Adrenal gland (tissue), 12 donors: ENCODE results near the gene MOB3B. TPM values are rescaled to one million over a fixed set of nuclear protein-coding genes. Genes with fewer than 3 reads are reported as not detected.
"Not testable (repeated sequence)": the region's sequence is repeated elsewhere in the genome, so short reads cannot be mapped to it uniquely, and the experiment has no call there.

Source experiments
- DNase-seq, 7 donors: peaks; one replicate each; pipeline ENCODE4 v3.0.0-alpha.2; 2019 to 2020
- H3K27ac ChIP-seq, 5 donors: fragments of 200-600 bp; sonication (generic) in 4 of 5; 1 replicate in 3 of 5; 2 replicates in 2 of 5; pipeline versions ENCODE4 v1.5.1 to v1.8.0; 2016 to 2020; ENCODE audit warnings: mild to moderate bottlenecking in 1 of 5
- H3K27me3 ChIP-seq: fragments of 200-600 bp; 2 replicates; pipeline ENCODE4 v1.8.0; 2021
- H3K36me3 ChIP-seq, 2 donors: fragments of 200-600 bp; replicated peaks in 1 of 2; 1 replicate in 1 of 2; 2 replicates in 1 of 2; pipeline versions ENCODE4 v1.5.1 to v1.8.0; 2018 to 2022
- H3K4me1 ChIP-seq, 2 donors: fragments of 200-600 bp; replicated peaks in 1 of 2; 1 replicate in 1 of 2; 2 replicates in 1 of 2; pipeline versions ENCODE4 v1.5.1 to v1.8.0; 2018 to 2021
- H3K4me3 ChIP-seq, 4 donors: fragments of 200-600 bp; sonication (generic) in 3 of 4; one replicate each; pipeline ENCODE4 v1.5.1; 2016 to 2018
- H3K9me3 ChIP-seq, 3 donors: fragments of 200-600 bp; sonication (generic) in 1 of 3; replicated peaks in 1 of 3; 1 replicate in 2 of 3; 2 replicates in 1 of 3; pipeline versions ENCODE4 v1.5.1 to v1.8.0; 2016 to 2021
- CTCF ChIP-seq, 6 experiments: fragments of 450-650 bp in 4 of 6; fragments of 200-600 bp in 2 of 6; sonication (generic) in 1 of 6; IDR thresholded peaks; 1 replicate in 5 of 6; 2 replicates in 1 of 6; pipeline versions ENCODE4 v1.5.1 to v1.8.0; 2016 to 2021; ENCODE audit warnings: antibody characterized with exemption in 6 of 6, mild to moderate bottlenecking in 2 of 6, moderate library complexity in 1 of 6
- POLR2A ChIP-seq, 2 donors: fragments of 450-650 bp; IDR thresholded peaks; one replicate each; pipeline ENCODE4 v1.6.1; 2017; ENCODE audit warnings: antibody characterized with exemption in 2 of 2, mild to moderate bottlenecking in 2 of 2, moderate library complexity in 1 of 2
- WGBS, 4 donors: extraction: QIAGEN DNeasy Blood & Tissue Kit in 2 of 4; methylation state at CpG; one replicate each; pipeline versions ENCODE4 v1.1.5 to v1.1.7; 2013 to 2017; 5-methylcytosine and 5-hydroxymethylcytosine counted together
- intact Hi-C, 2 donors: fragments of 100-400 bp; cut with DNase I; formaldehyde crosslinking; loops; one replicate each; pipeline versions ENCODE4 v1.14.1 to v1.15.0; 2022 to 2023
- polyA plus RNA-seq, 3 donors: library from polyadenylated mRNA; stranded (reverse); fragments of 200-250 nt in 2 of 3; fragments of 350-450 nt in 1 of 3; fragmentation: Illumina TruSeq in 1 of 3; extraction: RNeasy Lipid Tissue Mini Kit (QIAGEN cat#74804) in 1 of 3; gene quantifications; one replicate each; pipeline ENCODE4 v1.2.3, GENCODE V29; 2013 to 2014
- total RNA-seq, 9 donors: library from RNA; depleted of rRNA in 4 of 9; stranded (reverse); fragments of >200 nt in 4 of 9; fragments of 120-200 nt in 1 of 9; fragmentation: NEBNext Ultra II Directional in 1 of 9; extraction: Animal tissue kit (Norgen Biotek cat#: 25700) in 1 of 9; gene quantifications; one replicate each; pipeline versions ENCODE4 v1.1.0 to v1.2.4, GENCODE V29; 2013 to 2023
- donor health status: healthy with polysubstance abuse.
- donor health status: Bipolar disorder and iron deficiency.
- donor health status: DM: yes; HTN: yes; CAD: no.
- donor health status: DM: no; HTN: no; CAD: no.
- donor health status: DM: no; HTN: no; CAD: no.
- donor health status: DM: yes; HTN: yes; CAD: no.

The MOB3B gene
- total and polyA plus RNA-seq, 12 donors = 1.3 to 9.0 (median 3.4) TPM

- intact Hi-C loops = no loop called here
- Histone ChIP-seq H3K9me3 (no peaks in the 10 kb centered on the region), H3K4me1 (no peaks in the 10 kb centered on the region), H3K27me3 (no peaks in the 10 kb centered on the region), H3K27ac (no peak overlapping the region), H3K36me3 (no peaks in the 10 kb centered on the region), H3K4me3 (no peak overlapping the region)
- 91 to 96% (median 94%) methylated on average over 6 of the region's 6 CpGs for WGBS, 4 donors
- no peak for DNase-seq
- TF ChIP-seq POLR2A (IDR thresholded peaks at IDR 0.05) (no peak), CTCF (IDR thresholded peaks at IDR 0.05) (no peak)
These were observed 105.5 kb downstream of the MOB3B start for GRCh38 chr9:27423915-27424710.

GRCh38 chr9:27422279-27422834 lies 107.3 kb downstream of the MOB3B start:
- 0 to 87% (median 40%) methylated on average over 1 of the region's 1 CpG for WGBS, 4 donors
- TF ChIP-seq POLR2A (IDR thresholded peaks at IDR 0.05) (no peak), CTCF (IDR thresholded peaks at IDR 0.05) (no peak)

DNA sequence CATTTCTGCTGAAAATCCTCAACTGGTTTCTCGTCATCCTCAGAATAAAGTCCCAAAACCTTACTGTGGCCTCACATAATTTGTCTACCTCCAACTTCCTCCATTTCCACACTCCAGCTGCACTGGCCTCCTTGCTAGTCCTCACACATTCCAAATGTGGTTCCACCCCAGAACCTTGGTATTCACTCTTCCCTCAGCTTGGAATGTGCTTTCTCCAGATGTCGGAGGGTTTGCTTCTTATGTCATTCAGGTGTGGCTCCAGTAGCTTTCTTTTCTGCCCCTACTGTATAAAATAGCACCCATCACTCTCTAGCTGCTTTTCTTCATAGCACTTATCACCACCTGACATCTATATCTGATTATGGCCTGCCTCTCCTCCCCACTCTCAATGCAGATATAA lies 108.0 kb downstream of the MOB3B start:
- Histone ChIP-seq H3K4me1 (no peaks in the 10 kb centered on the region), H3K9me3 (no peaks in the 10 kb centered on the region), H3K36me3 (no peaks in the 10 kb centered on the region), H3K4me3 (no peak overlapping the region), H3K27ac (no peak overlapping the region), H3K27me3 (no peaks in the 10 kb centered on the region)
- no peak for TF ChIP-seq CTCF (IDR thresholded peaks at IDR 0.05)
- TF ChIP-seq POLR2A (IDR thresholded peaks at IDR 0.05) = no peak
- 85 to 94% (median 92%) methylated on average over 2 of the region's 2 CpGs for WGBS, 4 donors
- DNase-seq = no peak
- intact Hi-C loops = no loop called here

More at GRCh38 chr9:27422279-27422834, 107.3 kb downstream of the MOB3B start:
- intact Hi-C loops = no loop called here
- Histone ChIP-seq H3K4me3 (no peak overlapping the region), H3K27me3 (no peaks in the 10 kb centered on the region), H3K4me1 (no peaks in the 10 kb centered on the region), H3K27ac (no peak overlapping the region), H3K9me3 (no peaks in the 10 kb centered on the region), H3K36me3 (no peaks in the 10 kb centered on the region)
- DNase-seq = no peak

DNA sequence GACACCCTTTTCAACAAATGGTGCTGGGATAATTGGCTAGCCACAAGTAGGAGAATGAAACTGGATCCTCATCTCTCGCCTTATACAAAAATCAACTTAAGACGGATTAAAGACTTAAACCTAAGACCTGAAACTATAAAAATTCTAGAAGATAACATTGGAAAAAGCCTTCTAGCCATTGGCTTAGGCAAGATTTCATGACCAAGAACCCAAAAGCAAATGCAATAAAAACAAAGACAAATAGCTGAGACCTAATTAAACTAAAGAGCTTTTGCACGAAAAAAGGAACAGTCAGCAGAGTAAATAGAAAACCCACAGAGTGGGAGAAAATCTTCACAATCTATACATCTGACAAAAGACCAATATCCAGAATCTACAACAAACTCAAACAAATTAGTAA lies 110.1 kb downstream of the MOB3B start:
- H3K4me3 ChIP-seq, H3K27ac ChIP-seq, H3K4me1 ChIP-seq, H3K9me3 ChIP-seq, H3K36me3 ChIP-seq, DNase-seq, intact Hi-C loops, H3K27me3 ChIP-seq: not testable (repeated sequence)
- WGBS, 4 donors = 92 to 95% (median 93%) methylated on average over 3 of the region's 3 CpGs
